ENCODE measurements around the gene FADS6.
A peak's percentile ranks its signal among the peaks of the same experiment; 100 is the strongest.

FADS6 gene

DNA sequence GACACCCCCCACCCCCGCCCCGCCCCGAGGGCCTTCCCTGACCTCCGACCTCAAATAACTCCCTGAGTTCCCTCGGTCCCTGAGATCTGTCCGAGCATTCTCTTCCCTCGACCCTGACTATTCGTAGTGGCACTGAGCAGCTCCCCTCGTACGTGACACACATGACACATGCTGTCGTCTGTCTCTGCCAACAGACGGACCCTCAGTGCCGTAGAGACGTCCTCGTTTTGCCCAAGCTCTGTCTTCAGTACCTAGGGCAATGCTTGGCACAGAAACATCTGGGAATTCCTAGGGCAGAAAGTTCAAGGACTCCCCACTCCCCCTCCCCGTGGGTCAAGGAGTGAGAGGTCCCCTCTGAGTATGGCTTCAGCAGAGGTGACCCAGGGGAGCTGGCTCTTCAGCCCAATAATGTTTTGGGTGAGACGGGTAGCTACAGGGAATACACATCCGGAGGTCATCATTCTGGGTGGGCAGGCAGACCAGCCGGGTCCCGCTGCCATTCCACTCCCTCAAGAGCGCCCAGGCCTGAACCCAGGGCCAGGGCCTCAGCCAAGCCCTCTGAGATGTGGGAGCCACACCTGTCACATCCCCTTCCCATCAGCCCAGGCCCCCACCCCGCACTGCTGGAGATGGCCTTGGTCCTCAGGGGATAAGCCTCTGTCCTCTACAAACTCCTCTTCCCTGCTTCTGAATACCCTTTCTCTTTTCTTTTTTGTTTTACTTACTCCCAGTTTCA lies 671 bp upstream of the FADS6 start:
- TF ChIP-seq, protein P1, sequence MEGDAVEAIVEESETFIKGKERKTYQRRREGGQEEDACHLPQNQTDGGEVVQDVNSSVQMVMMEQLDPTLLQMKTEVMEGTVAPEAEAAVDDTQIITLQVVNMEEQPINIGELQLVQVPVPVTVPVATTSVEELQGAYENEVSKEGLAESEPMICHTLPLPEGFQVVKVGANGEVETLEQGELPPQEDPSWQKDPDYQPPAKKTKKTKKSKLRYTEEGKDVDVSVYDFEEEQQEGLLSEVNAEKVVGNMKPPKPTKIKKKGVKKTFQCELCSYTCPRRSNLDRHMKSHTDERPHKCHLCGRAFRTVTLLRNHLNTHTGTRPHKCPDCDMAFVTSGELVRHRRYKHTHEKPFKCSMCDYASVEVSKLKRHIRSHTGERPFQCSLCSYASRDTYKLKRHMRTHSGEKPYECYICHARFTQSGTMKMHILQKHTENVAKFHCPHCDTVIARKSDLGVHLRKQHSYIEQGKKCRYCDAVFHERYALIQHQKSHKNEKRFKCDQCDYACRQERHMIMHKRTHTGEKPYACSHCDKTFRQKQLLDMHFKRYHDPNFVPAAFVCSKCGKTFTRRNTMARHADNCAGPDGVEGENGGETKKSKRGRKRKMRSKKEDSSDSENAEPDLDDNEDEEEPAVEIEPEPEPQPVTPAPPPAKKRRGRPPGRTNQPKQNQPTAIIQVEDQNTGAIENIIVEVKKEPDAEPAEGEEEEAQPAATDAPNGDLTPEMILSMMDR (IDR thresholded peaks at IDR 0.05), result no peak
- no peak for TF ChIP-seq ZFX (IDR thresholded peaks at IDR 0.05; ENCODE audit: borderline replicate concordance)

DNA sequence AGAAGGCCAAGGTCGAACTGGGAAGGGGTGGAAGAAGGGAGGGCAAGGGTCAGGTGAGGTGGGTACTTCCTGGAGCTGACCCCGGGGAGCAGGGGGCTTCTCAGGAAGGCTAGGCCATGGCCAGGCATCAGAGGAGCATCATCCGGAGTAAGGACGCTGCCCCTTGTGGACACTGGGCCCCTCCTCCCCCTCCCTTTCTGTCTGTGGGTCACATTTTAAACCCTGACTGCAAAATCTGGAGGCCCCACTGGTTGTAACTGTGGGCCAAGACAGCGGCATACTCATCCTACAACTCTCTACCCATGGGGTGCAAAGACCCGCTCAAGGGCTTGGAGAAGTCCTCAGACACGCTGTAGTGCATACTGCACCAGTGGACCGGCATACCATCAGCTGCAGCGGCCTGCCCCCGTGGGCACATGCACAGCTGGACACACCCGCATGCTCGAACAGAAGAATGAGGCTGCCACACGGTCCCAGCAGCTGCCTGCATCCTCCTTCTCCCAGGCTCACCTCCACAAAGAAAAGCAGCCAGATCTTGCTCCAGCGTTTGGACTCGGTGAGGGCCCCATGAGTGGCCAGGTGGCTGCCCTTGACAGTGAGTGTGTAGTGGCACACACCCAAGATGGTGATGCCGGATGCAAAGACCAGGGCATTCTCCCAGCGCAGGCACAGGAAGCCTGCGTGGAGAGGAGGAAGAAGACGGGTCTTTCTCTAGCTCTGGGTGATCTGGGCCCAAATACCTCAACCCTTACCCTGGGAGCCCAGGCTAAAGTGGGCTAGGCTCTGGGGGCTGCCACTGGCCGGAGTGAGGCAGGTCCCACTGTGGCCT lies 1.2 kb downstream of the FADS6 start:
- H3K27ac ChIP-seq, result no peak overlapping the region
- TF ChIP-seq, protein P1 (IDR thresholded peaks at IDR 0.05), result peak; percentile 2; the same call in 1 of the 2 replicates
- no peak for TF ChIP-seq ZFX (IDR thresholded peaks at IDR 0.05; ENCODE audit: borderline replicate concordance)

More for the DNA sequence above, 671 bp upstream of the FADS6 start:
- H3K27ac ChIP-seq, result no peak overlapping the region

DNA sequence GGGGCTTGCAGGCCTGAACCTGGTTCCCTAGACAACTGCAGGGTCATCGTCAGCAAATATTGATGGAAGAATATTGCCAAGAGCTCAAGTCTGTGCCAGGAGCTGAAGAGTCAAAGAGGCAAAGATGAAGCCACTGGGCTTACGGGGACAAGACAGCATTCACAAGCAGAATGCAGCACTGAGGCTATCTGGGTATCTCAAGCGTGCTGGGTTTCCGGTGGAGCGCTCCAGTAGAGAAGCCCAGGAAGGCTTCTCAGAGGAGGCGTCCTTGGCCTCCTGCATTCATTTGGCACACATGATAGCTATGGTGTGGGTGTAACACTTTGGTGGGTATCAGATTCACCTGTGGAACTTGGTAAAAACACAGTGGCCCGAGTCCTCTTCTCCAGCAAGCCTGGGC lies 2.9 kb downstream of the FADS6 start:
- TF ChIP-seq ZFX (IDR thresholded peaks at IDR 0.05; ENCODE audit: borderline replicate concordance), result no peak
- TF ChIP-seq, protein P1 (IDR thresholded peaks at IDR 0.05), result no peak
- no peak overlapping the region for H3K27ac ChIP-seq

DNA sequence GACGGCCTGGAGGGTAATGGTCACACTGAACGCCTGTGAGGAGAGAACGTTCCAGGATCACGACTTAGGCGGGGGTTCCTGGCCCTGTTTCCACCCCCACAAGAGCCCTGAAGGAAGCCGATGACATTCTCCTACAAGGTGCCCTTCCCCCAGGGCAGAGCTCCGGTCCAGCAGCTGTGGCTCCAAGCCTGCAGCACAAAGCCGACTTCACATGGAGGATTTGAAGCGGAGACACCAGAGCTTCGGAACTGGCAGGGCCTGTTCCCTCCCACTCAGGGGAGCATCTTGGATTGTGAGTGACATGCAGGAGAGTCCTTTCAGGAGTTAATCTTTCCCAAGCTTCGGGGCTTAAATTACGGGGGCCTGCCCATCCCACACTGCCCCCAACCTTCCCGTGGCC lies 5.0 kb downstream of the FADS6 start:
- no peak for TF ChIP-seq ZFX (IDR thresholded peaks at IDR 0.05; ENCODE audit: borderline replicate concordance)
- TF ChIP-seq, protein P1 (IDR thresholded peaks at IDR 0.05), result no peak
- no peak overlapping the region for H3K27ac ChIP-seq

GRCh38 chr17:74883241-74883745 lies 10.1 kb downstream of the FADS6 start:
- TF ChIP-seq ZFX (IDR thresholded peaks at IDR 0.05; ENCODE audit: borderline replicate concordance), result no peak
- TF ChIP-seq, protein P1 (IDR thresholded peaks at IDR 0.05), result no peak
- H3K27ac ChIP-seq, result no peak overlapping the region

- no peak for TF ChIP-seq ZFX (IDR thresholded peaks at IDR 0.05; ENCODE audit: borderline replicate concordance)
- TF ChIP-seq, protein P1 (IDR thresholded peaks at IDR 0.05), result no peak
- no peak overlapping the region for H3K27ac ChIP-seq
Measured at GRCh38 chr17:74882517-74883240, 10.8 kb downstream of the FADS6 start.
